SU-DHL-6 (cell line): Measurements from ENCODE around the gene GSE1.

Experiments used
- H2AFZ ChIP-seq: fragments of 200-600 bp; sonication (generic); 2 replicates; pipeline ENCODE4 v1.6.1; 2014; ENCODE audit warnings: low read depth, mild to moderate bottlenecking, moderate library complexity, mixed read lengths, antibody characterized with exemption, low read length; ENCODE audit not compliant: severe bottlenecking
- H3F3A ChIP-seq: fragments of 200-600 bp; shearing (Covaris generic); 2 replicates; pipeline ENCODE4 v1.6.0; 2016; ENCODE audit warnings: antibody characterized with exemption, mild to moderate bottlenecking; ENCODE audit not compliant: insufficient read depth
- H3K27ac ChIP-seq: fragments of 200-600 bp; sonication (generic); 2 replicates; pipeline ENCODE4 v1.5.1; 2016; ENCODE audit warnings: low read depth, mild to moderate bottlenecking, low read length, moderate library complexity, mixed read lengths
- H3K27me3 ChIP-seq: fragments of 200-600 bp; sonication (generic), shearing (Covaris generic); 2 replicates; pipeline ENCODE4 v1.6.0; 2014; ENCODE audit warnings: mild to moderate bottlenecking, low read length
- H3K36me3 ChIP-seq: fragments of 200-600 bp; sonication (generic); 2 replicates; pipeline ENCODE4 v1.6.1; 2014; ENCODE audit warnings: mild to moderate bottlenecking, low read length, mixed read lengths
- H3K4me2 ChIP-seq: fragments of 300-600, 200-600 bp; shearing (Covaris generic), sonication (generic); 2 replicates; pipeline ENCODE4 v1.6.0; 2014; ENCODE audit warnings: low read length, low read depth, mild to moderate bottlenecking; ENCODE audit not compliant: poor library complexity, severe bottlenecking
- H3K4me3 ChIP-seq: fragments of 200-600 bp; sonication (generic); 2 replicates; pipeline ENCODE4 v1.5.1; 2014; ENCODE audit warnings: antibody characterized with exemption, low read length, mild to moderate bottlenecking, mixed read lengths; ENCODE audit not compliant: insufficient read depth, poor library complexity, severe bottlenecking
- H3K79me2 ChIP-seq: fragments of 200-600 bp; sonication (generic); 2 replicates; pipeline ENCODE4 v1.6.1; 2014; ENCODE audit warnings: mild to moderate bottlenecking, low read length, moderate library complexity; ENCODE audit not compliant: insufficient read depth
- H3K9ac ChIP-seq: fragments of 200-600 bp; sonication (generic); 2 replicates; pipeline ENCODE4 v1.7.0; 2014; ENCODE audit warnings: mild to moderate bottlenecking, low read length
- H3K9me2 ChIP-seq: fragments of 200-600 bp; sonication (generic); replicated peaks from 2 replicates; pipeline ENCODE4 v1.6.1; 2014; ENCODE audit warnings: low read length; ENCODE audit not compliant: insufficient read depth
- H3K9me3 ChIP-seq: fragments of 200-600 bp; sonication (generic); 2 replicates; pipeline ENCODE4 v1.6.1; 2014; ENCODE audit warnings: low read length, mixed read lengths; ENCODE audit not compliant: insufficient read depth
- H4K20me1 ChIP-seq: fragments of 200-600 bp; sonication (generic); 2 replicates; pipeline ENCODE4 v1.6.1; 2014; ENCODE audit warnings: low read depth, mild to moderate bottlenecking, antibody characterized with exemption, low read length, moderate library complexity, mixed read lengths
- EZH2phosphoT487 ChIP-seq: fragments of 200-600 bp; sonication (generic), shearing (Covaris generic); conservative IDR thresholded peaks from 2 replicates; pipeline ENCODE4 v1.6.1; 2018; ENCODE audit warnings: mild to moderate bottlenecking, antibody characterized with exemption, low read length, moderate library complexity, mixed read lengths
- TF ChIP-seq, protein P1 (sequence below): fragments of 200-600 bp; sonication (generic); IDR thresholded peaks from one replicate; pipeline ENCODE4 v1.5.1; 2017; ENCODE audit warnings: antibody characterized with exemption, mild to moderate bottlenecking, low read length, moderate library complexity; ENCODE audit not compliant: insufficient read depth, poor library complexity, severe bottlenecking

GSE1 gene

GRCh38 chr16:85707528-85708095 is 94.5 kb downstream of the GSE1 start:
- no peak overlapping the region for H3K4me2 ChIP-seq
- no peaks in the 10 kb centered on the region for H3K79me2 ChIP-seq
- TF ChIP-seq EZH2phosphoT487 = no peak
- H3K9me3 ChIP-seq = no peaks in the 10 kb centered on the region
- H2AFZ ChIP-seq = no peak overlapping the region
- no peaks in the 10 kb centered on the region for H3K27me3 ChIP-seq
- H3K27ac ChIP-seq = no peak overlapping the region
- no peaks in the 10 kb centered on the region for H4K20me1 ChIP-seq
- H3K9me2 ChIP-seq = no peaks in the 10 kb centered on the region
- H3K9ac ChIP-seq = no peak overlapping the region
- H3K4me3 ChIP-seq = no peak overlapping the region
- no peaks in the 10 kb centered on the region for H3F3A ChIP-seq
- H3K36me3 ChIP-seq = no peaks in the 10 kb centered on the region

DNA sequence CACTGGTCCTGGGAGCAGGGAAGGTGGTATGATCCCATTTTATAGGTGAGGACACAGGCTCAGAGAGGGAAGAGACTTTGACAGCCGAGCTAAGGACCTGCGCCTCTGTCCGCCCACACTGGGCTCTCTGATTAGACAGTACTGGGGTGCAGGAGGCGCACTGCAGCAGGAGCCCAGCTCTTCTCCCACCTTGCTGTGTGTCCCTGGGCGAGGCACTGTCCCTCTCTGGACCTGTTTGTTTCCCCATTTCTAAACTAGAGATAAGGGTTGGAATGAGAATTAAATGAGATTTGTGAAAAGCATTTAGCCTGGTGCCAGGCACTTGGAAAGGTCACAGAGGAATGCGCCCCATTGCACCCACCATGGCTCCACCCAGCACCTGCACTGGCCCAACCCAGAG is 95.2 kb downstream of the GSE1 start:
- H3K27ac ChIP-seq = no peak overlapping the region
- H3K9me2 ChIP-seq = no peaks in the 10 kb centered on the region
- no peaks in the 10 kb centered on the region for H3K9me3 ChIP-seq
- TF ChIP-seq, protein P1, sequence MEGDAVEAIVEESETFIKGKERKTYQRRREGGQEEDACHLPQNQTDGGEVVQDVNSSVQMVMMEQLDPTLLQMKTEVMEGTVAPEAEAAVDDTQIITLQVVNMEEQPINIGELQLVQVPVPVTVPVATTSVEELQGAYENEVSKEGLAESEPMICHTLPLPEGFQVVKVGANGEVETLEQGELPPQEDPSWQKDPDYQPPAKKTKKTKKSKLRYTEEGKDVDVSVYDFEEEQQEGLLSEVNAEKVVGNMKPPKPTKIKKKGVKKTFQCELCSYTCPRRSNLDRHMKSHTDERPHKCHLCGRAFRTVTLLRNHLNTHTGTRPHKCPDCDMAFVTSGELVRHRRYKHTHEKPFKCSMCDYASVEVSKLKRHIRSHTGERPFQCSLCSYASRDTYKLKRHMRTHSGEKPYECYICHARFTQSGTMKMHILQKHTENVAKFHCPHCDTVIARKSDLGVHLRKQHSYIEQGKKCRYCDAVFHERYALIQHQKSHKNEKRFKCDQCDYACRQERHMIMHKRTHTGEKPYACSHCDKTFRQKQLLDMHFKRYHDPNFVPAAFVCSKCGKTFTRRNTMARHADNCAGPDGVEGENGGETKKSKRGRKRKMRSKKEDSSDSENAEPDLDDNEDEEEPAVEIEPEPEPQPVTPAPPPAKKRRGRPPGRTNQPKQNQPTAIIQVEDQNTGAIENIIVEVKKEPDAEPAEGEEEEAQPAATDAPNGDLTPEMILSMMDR = no peak
- H3F3A ChIP-seq = no peaks in the 10 kb centered on the region
- H3K4me3 ChIP-seq = no peak overlapping the region
- H3K9ac ChIP-seq = no peak overlapping the region
- H2AFZ ChIP-seq = no peak overlapping the region
- H3K79me2 ChIP-seq = no peaks in the 10 kb centered on the region
- no peaks in the 10 kb centered on the region for H3K27me3 ChIP-seq
- no peak overlapping the region for H3K4me2 ChIP-seq
- H3K36me3 ChIP-seq = no peaks in the 10 kb centered on the region
- no peaks in the 10 kb centered on the region for H4K20me1 ChIP-seq

GRCh38 chr16:85709766-85710585 is 96.9 kb downstream of the GSE1 start:
- no peaks in the 10 kb centered on the region for H3K79me2 ChIP-seq
- no peaks in the 10 kb centered on the region for H3K27me3 ChIP-seq

More at GRCh38 chr16:85709766-85710585, 96.9 kb downstream of the GSE1 start:
- Histone ChIP-seq H3K4me2 (no peak overlapping the region), H3F3A (no peaks in the 10 kb centered on the region), H3K36me3 (no peaks in the 10 kb centered on the region), H4K20me1 (no peaks in the 10 kb centered on the region), H3K9ac (no peak overlapping the region), H3K27ac (no peak overlapping the region), H3K9me2 (no peaks in the 10 kb centered on the region), H3K4me3 (no peak overlapping the region), H3K9me3 (no peaks in the 10 kb centered on the region), H2AFZ (no peak overlapping the region)
- TF ChIP-seq EZH2phosphoT487 = no peak
- TF ChIP-seq, protein P1 = no peak
